SK-N-SH (cell line): ENCODE results near the gene GADD45B.

ENCODE experiments used
- CTCF ChIP-seq: fragments of 200-600 bp; sonication (generic); IDR thresholded peaks from 2 replicates; pipeline ENCODE4 v1.6.1; 2017; ENCODE audit warnings: antibody characterized with exemption, mild to moderate bottlenecking, moderate library complexity
- EP300 ChIP-seq, 2 experiments: IDR thresholded peaks; 2 replicates each; pipeline versions ENCODE4 v1.4.0 to v1.6.1; 2012; ENCODE audit warnings: borderline replicate concordance in 1 of 2, low read depth in 1 of 2, low read length in 1 of 2
- FOXM1 ChIP-seq: IDR thresholded peaks from 2 replicates; pipeline ENCODE4 v1.4.0; 2012; ENCODE audit warnings: low read depth, mild to moderate bottlenecking
- GABPA ChIP-seq: IDR thresholded peaks from 2 replicates; pipeline ENCODE4 v1.4.0; 2012; ENCODE audit warnings: low read depth, mild to moderate bottlenecking
- GATA2 ChIP-seq: sonication (generic); formaldehyde crosslinking; IDR thresholded peaks from 2 replicates; pipeline ENCODE4 v1.5.0; 2020; ENCODE audit warnings: mild to moderate bottlenecking, missing genetic modification reagents
- MAX ChIP-seq: IDR thresholded peaks from 2 replicates; pipeline ENCODE4 v1.4.0; 2012; ENCODE audit warnings: low read depth
- NFIC ChIP-seq: IDR thresholded peaks from 2 replicates; pipeline ENCODE4 v1.4.0; 2012; ENCODE audit warnings: borderline replicate concordance
- POLR2AphosphoS5 ChIP-seq: IDR thresholded peaks from 2 replicates; pipeline ENCODE4 v1.6.1; 2012; ENCODE audit warnings: low read depth, low read length
- RAD21 ChIP-seq: IDR thresholded peaks from 2 replicates; pipeline ENCODE4 v1.6.1; 2012; ENCODE audit warnings: mild to moderate bottlenecking, low read length
- TAF1 ChIP-seq: IDR thresholded peaks from 2 replicates; pipeline ENCODE4 v1.6.1; 2012; ENCODE audit warnings: low read depth, mild to moderate bottlenecking, low read length, moderate library complexity, borderline replicate concordance
- USF1 ChIP-seq: IDR thresholded peaks from 2 replicates; pipeline ENCODE4 v1.4.0; 2012; ENCODE audit warnings: low read depth, borderline replicate concordance
- YY1 ChIP-seq: IDR thresholded peaks from 2 replicates; pipeline ENCODE4 v1.4.0; 2012; ENCODE audit warnings: low read depth, mild to moderate bottlenecking

- TF ChIP-seq EP300 (IDR thresholded peaks at IDR 0.05; ENCODE audit: borderline replicate concordance in 1 of 2, low read depth in 1 of 2, low read length in 1 of 2), result no peak
- TF ChIP-seq MAX, result no peak
- no peak for TF ChIP-seq GABPA
- no peak for TF ChIP-seq CTCF
- no peak for TF ChIP-seq POLR2AphosphoS5
- TF ChIP-seq FOXM1, result no peak
- TF ChIP-seq GATA2 (CRISPR knock-in tag), result no peak
- TF ChIP-seq USF1, result no peak
- TF ChIP-seq TAF1, result no peak
- TF ChIP-seq YY1, result no peak
- no peak for TF ChIP-seq NFIC
- no peak for TF ChIP-seq RAD21
Measured at GRCh38 chr19:2451138-2451537, 24.8 kb upstream of the GADD45B start.
